ENCODE data around the gene HPGDS. TPM values are rescaled to one million over a fixed set of nuclear protein-coding genes. Genes with fewer than 3 reads are reported as not detected.
"Not testable (repeated sequence)": the region's sequence is repeated elsewhere in the genome, so short reads cannot be mapped to it uniquely, and the experiment has no call there.

HPGDS gene
- total RNA-seq, 1 donor from 2014 or later: 4.4 TPM

DNA sequence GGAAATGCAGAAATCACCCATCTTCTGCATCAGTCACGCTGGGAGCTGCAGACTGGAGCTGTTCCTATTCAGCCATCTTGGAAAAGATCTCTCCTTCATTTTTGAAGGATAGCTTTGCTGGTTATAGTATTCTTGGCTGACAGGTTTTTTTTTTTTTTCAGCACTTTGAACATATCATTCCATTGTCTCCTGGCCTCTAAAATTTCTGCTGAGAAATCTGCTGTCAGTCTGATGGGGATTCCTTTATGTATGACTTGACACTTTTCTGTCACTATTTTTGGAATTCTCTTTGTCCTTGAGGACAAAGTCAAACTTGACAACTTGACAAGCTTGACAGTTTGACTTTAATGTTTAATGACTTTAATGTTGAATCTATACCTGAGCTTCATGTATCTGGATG, 16.8 kb downstream of the HPGDS start:
- no peak for DNase-seq (ENCODE audit: low spot score)

DNA sequence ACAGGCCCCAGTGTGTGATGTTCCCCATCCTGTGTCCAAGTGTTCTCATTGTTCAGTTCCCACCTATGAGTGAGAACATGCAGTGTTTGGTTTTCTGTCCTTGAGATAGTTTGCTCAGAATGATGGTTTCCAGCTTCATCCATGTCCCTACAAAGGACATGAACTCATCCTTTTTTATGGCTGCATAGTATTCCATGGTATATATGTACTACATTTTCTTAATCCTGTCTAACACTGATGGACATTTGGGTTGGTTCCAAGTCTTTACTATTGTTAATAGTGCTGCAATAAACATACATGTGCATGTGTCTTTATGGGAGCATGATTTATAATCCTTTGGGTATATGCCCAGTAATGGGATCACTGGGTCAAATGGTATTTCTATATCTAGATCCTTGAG, 22.7 kb downstream of the HPGDS start:
- not testable (repeated sequence) for DNase-seq (ENCODE audit: low spot score)

DNA sequence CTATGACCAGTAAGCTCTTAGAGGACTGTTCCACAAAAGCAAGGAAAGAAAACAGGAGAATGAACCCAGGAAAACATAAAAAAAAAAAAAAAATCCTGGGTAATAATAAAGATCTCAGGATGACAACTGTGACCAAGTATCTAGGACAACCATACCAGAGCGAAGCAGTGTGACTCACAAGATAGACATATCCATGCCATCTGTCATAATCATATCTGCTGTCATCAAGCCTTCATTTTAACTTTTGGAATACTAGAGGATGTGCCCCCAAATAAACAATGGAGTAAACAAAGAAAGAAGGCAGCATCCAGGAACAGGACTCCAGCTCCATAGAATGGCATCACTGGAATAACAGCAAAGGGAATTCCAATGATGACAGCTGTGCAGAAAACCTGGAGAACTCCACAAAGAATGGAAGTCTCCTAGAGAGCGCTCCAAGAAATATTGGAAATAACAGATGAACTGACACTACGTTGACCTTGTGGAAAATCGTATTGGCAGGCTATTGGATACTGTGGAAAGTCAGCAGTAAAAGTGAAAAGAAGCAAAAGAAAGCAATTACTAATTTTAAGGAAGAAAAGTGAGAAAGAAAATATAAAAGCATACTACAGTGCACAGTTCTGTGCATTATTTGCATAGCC, 35.3 kb downstream of the HPGDS start:
- no peak for DNase-seq (ENCODE audit: low spot score)

DNA sequence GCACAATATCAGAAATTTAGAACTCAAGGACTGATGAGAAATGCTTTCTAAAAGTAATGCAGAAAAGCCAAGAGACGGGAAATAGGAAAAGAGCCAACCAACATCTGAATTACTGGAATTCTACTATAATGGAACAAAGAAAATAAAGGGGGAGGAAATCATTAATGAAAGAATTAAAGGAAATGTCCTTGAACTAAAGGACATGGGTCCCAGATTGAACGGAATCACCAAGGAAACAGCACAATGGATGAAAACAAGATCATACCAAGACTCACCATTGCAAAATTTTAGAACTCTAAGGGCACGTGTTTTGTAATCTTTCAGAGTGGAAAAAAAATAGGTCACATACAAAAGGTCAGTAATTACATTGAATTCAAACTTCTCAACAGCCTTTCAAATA, 35.9 kb downstream of the HPGDS start:
- no peak for DNase-seq (ENCODE audit: low spot score)

DNA sequence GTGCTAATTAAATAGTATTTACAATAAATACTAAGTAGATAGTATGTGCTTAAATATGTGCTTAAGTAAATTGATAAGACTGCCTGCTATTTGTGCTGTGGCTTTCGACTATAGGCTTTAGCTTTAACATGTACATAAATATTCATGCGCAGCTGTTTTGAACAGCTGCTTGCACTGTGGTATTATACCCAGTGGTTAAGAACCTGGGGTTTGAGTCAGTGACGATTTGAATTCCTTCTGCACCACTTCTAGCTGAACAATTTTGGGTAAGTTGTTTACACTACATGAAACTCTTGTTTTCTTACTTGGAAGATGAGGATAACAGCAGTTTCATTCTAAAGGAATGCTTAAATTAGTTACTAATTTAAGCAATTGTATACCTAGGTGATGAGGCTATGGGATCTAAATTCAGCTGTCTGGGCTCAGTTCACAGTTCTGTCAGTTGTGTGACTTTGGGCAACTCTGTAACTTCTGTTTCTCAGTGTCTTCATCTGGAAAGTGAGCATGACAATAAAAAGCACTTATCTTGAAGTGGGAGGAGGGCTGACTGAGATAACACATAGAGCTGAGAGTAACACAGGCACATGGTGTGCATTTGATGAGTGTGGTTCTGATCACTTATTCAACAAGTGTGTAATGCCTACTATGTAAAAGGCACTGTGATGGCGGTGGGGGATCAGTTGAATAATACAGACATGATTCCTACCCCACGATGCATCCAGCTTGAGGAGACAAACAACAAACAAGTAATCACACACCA, 37.0 kb downstream of the HPGDS start:
- no peak for DNase-seq (ENCODE audit: low spot score)

DNA sequence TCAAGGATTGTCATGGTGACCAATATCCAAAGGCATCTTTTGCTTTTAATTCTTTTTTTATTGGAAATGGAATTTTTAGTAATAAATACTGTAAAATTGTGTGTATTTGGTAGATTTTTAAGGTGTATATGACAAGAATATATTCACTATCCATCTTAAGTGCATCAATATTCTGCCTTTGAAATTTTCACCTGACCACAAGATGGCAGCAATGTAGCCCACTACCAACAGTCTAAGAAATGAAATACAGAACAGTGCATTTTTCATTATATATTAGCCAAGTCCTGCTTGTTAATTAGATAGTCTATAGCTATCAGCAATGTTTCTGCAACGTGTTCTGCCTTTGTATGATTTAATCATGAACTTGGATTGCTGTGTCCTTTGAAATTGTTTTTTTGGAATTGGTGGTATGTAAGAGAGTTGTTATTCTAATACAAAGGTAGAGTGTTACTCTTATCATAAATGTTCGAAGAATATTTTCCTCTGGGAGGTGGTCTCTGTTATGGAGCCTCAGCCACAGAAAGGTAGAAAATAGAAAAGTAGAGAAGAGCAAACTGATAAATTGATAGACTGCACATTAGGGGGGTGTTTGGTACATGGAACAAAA, 38.2 kb downstream of the HPGDS start:
- DNase-seq (ENCODE audit: low spot score): no peak

DNA sequence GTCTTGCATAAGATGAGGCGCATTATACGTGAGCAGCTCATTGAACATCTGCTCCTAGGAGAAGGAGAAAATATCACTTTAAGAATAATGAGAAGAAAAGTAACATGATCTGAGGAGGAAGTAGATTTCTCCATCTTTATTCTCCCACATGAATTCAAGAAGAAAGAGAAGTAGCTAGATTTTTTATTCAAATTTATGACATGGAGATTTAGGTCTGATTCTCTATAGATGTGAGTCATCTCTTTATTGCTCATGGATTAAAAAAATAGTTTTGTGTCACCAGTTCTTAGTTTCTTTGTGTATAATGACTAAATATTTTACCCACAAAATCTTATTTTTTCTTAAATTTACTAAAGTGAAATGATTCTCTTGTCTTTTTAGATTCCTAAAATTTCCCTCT, 40.4 kb downstream of the HPGDS start:
- no peak for DNase-seq (ENCODE audit: low spot score)

DNA sequence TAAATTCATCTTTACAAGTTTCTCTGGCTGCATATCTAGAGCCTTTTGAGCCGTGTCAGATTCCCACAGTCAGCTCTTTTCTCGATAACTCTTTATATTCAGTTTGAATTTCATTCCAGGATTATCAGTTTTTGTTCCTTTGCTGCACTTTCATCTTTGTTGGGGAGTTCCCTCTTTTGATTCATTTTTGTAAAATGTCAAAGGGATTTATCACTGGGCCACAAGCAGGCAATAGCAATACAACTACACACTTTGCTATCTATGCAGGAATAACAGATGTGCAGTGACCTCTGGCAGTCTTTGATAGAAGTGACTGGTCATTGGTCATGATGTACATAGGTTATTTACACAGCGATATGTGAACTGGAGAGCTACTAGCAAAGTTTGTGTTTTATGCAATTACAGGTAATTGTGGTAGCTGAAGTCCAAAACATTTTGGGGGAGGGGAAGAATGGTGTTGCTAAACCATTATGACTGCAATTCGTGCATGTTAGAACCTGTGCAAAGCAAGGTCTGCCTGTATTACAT, 43.8 kb downstream of the HPGDS start:
- DNase-seq (ENCODE audit: low spot score): no peak

DNA sequence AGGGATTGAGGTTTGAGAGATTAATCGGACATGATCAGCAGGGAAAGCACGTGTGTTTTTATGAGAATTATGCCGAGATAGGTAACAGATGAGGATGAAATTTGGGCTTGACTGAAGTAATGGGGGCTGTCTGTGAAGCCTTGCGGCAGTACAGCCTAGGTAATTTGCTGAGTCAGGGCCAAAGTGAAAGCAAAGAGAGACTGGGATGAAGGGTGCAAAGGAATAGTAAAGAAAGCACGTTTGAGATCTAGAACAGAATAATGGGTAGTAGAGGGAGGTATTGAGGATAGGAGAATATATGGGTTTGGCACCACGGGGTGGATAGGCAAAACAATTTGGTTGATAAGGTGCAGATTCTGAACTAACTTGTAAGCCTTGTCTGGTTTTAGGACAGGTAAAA, 47.2 kb downstream of the HPGDS start:
- DNase-seq (ENCODE audit: low spot score): not testable (repeated sequence)

DNA sequence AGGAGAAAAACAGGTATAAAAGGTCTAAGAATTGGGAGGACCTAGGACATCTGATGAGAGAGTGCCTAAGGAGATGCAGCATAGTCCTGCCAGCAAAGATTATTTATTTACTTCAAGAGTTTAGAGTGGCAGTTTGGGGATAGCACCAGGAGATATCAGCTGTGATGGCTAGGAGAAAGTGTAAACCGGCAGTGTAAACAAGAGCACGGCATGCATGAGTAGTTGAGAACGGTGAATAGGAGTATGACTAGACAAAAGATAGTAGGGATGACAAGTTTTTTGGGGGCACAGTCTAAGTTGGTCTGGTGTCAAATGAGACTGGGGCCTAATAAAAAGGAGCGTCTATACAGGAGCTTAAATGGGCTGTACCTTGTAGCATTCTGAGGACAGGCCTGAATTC, 48.7 kb downstream of the HPGDS start:
- DNase-seq (ENCODE audit: low spot score): not testable (repeated sequence)

DNA sequence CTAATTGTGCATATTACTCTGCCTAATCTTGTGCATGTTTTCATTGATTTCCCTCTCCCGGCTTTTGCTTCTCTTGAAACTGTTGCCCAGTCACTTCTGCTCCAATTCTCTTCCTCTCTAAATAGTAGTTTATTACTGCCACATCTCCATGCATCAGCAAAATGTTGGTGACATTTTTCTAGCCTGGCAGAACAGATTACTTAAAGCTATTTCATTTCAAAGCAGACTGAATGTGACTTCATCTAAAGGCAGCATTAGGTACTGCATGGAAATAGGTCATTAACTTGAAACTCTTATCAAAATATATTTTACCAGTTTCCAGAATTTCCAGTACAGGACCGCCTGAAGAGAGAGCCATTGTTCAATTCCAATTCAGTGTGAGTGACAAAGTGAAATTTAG, 52.4 kb downstream of the HPGDS start:
- no peak for DNase-seq (ENCODE audit: low spot score)

DNA sequence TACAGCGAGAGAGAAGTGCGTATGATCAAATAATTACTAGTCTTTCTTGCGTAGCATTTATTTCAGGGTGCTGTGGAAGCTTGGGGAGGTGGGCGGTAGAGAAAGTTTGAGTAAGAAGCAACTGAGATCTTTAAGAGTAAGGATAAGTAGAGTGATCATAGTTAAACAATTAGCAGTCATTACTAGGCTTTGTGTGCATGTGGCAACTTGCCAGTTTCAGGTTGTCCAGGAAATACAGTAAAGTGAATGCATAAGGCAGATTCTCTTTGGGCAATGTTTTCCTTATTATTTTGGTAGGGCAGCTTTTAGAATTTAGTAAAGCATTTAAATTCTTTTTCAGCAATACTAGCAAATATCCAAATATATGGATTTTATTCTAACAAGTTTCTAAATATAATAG, 57.0 kb downstream of the HPGDS start:
- DNase-seq (ENCODE audit: low spot score): no peak

DNA sequence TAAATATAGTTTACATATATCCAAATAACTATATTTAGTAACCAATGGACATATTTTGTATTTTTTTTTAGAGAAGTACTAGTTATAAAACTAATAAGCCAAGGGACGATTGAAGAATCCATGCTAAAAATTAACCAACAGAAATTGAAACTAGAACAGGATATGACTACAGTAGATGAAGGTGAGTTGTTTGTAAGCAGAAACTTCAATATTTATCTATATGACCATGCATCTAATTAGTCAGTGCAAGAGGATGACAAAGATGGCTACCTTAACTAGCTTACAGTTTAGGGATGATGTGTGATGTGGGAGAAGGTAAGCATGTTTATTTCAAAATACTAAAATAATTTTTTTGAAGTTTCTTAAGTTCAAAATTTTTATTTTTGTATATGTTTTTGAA, 57.7 kb downstream of the HPGDS start:
- no peak for DNase-seq (ENCODE audit: low spot score)

DNA sequence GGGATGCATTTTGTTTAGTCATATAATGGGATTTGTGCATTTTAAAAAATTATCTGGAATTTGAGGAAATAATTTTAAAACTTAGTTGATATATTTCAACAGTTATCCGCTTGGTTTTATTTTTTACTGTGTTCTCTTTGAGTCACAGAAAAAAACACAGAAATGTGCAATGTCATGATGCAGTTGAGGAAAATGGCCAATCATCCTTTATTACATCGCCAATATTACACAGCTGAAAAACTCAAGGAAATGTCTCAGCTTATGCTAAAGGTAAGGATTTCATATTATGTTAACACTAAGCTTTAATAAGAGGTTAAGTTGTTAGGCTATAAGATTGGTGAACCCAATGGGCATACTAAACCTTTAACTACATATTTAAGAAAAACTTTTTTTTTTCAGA, 63.9 kb downstream of the HPGDS start:
- no peak for DNase-seq (ENCODE audit: low spot score)

DNA sequence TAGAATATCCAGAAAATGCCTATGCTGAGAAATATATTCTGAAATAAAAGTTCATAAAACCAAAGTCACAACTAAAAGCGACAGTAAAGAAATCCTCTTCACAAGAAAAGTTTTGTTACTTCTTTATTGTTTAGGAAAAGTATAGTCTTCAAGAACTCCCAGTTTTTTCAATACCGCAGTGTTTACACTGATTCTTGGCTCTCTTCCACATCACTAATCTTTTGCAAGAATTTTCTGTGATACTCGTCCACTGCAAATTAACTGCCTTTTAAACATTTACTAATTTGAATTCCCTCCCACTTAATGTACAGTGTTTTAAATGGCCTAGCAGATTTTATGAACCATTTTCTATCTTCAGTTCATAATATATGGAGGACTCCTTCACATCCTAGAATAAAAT, 65.1 kb downstream of the HPGDS start:
- DNase-seq (ENCODE audit: low spot score): no peak

DNA sequence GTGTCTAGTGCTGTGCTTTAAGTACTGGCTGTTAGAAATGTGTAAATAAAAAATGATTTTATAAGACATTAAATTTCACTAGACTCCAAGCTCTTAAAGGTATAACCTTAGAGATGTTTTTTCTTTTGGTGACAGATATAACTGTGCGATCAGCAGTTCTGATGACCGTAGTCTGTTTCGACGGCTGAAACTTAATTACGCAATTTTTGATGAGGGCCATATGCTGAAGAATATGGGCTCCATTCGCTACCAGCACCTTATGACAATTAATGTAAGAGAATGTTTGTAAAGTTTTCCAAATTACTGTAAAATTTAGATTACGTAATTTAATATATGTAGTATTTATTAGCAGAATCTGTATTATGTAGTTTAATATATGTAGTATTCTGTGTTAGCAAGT, 66.4 kb downstream of the HPGDS start:
- DNase-seq (ENCODE audit: low spot score): no peak

DNA sequence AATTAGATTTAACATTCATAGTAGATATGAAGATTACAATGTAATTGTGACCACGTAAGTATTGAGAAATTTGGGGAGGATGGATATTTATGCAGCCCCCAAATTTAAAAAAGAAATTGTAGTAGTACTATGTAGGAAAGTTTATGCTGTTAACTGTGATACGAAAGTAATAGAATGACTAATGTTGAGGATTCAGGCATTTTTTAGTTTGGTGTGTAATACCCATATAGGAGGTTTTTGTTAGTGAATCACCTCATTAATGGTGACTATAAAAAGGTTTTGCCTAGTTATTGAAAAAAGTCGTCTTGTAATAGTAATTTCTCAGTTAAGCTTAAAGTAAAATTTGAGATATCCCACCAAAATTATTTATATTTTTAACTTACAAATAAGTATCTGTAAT, 67.7 kb downstream of the HPGDS start:
- DNase-seq (ENCODE audit: low spot score): no peak

DNA sequence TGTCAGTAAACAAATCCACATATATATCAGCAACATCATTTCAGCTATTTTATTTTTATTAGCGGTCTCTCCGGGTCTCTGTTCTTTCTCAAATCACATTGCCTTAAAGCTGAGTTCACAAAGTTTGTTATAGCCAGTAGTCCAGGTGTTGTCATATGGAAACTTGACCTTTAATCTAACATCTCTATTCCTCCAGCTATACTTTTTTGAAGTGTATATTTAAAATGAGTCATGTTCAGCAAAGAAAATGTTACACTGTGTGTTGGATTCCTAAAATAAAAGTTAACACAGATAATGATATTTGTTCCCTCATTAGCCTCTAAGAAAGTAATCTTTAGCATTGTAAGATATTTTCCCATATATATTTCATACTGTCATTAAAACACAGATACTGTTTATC, 71.4 kb downstream of the HPGDS start:
- DNase-seq (ENCODE audit: low spot score): no peak

DNA sequence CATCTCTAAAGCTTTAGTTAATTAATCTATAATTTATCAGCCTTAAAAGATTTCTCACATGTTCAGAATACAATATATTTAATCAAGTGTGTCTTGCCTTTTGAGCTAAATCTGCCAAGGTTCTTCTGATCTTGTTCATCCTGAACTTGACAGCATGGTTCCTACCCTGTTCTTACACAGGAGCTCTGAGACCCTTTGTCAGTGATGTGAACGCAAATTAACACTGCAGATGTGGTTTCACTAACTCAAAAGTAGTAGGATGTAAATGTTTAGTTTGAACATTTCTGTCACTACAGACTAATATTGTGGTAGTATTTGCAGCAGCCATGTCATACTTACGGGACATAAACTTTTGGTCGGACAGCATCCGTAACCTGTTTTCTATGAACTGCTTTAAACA, 75.6 kb downstream of the HPGDS start:
- DNase-seq (ENCODE audit: low spot score): no peak

DNA sequence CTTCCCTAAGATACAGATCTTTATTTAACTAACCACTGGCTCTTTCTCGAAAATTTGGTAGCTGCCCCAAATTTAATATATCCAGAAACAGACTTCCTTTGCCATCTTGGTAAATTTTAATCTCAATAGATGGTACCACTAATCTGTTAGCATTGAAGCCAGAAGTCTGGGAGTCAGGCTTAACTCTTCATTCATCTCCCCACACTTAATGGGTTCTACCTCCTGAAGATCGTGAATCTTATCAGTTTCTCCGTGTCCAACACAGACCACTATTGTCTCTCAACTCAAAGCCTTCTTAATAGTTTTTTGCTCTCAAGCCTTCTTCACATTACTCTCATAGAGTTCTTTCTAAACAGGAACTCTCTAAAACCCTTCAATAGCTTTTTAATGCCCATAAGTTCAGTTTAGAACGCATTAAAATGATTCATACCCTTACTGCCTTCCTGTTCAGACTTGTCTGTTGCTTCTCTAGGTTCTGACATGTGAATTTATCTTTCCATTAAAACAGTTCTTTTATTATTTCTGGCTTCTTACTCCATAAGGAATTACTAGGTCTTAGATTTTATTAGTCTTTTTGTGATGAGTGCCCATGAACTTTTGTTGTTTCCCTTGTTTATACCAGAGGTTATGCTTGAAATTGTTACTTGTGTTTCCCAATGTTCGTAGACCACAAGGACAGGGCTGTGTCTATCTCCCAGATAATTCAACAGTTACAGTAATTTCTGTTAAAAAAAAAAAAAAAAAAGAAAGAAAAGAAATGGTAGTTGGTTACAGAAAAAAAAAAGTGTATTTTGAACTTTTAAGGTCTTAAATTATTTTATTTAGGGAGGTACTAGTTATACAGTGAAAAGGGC, 80.2 kb downstream of the HPGDS start:
- no peak for DNase-seq (ENCODE audit: low spot score)

DNA sequence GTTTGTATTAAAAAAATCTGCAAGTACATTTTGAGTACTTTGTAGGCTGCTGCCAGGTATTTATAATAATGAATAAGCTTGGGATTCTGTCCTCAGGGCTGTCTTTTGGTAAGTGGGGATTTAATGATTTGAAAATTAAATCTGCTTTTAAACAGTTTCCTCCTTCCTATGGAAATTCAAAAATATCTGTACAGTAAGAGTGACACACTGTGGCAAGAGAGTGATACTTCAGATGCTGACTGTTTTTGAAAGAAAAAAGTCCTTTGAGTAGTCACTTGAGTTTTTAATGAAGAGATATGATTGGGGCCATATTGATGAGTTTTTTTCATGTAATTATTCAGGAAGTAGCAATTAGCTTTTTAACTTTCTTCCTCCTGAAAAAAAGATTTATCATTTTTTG, 85.8 kb downstream of the HPGDS start:
- DNase-seq (ENCODE audit: low spot score): no peak

DNA sequence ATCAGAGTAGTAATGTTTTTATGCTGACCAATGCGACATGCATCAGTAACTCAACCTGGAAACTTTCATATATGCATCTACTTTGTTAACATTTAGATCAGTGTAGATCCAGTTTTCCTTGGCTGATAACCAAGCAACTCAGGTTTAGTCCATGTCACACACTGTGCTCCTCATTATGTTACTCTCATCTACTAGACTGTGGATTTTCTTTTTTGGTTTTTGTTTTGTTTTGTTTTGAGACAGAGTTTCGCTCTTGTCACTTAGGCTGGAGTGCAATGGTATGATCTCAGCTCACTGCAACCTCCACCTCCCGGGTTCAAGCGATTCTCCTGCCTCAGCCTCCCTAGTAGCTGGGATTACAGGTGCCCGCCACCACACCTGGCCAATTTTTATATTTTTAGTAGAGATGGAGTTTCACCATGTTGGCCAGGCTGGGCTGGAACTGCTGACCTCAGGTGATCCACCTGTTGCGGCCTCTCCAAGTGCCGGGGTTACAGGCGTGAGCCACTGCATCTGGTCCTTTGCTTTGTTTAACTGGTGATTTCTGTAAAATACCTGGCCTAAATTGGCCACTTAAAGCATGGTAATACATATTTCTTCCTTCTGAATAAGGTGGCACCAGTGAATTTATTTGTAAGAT, 86.4 kb downstream of the HPGDS start:
- DNase-seq (ENCODE audit: low spot score): no peak
